Activated CD4-positive, alpha-beta T cell treated with anti-CD3 and anti-CD28 coated beads, Interleukin-2, Interleukin-6, amounts not matched to agents 100 ng/mL and 50 ng/mL, durations not matched to agents 16 hours and 8 hours (primary cell): ENCODE measurements around the gene CFAP69.

ENCODE experiments used
- DNase-seq: peaks from one replicate; pipeline ENCODE4 v3.0.0-alpha.2; 2020

Gene CFAP69, protein sequence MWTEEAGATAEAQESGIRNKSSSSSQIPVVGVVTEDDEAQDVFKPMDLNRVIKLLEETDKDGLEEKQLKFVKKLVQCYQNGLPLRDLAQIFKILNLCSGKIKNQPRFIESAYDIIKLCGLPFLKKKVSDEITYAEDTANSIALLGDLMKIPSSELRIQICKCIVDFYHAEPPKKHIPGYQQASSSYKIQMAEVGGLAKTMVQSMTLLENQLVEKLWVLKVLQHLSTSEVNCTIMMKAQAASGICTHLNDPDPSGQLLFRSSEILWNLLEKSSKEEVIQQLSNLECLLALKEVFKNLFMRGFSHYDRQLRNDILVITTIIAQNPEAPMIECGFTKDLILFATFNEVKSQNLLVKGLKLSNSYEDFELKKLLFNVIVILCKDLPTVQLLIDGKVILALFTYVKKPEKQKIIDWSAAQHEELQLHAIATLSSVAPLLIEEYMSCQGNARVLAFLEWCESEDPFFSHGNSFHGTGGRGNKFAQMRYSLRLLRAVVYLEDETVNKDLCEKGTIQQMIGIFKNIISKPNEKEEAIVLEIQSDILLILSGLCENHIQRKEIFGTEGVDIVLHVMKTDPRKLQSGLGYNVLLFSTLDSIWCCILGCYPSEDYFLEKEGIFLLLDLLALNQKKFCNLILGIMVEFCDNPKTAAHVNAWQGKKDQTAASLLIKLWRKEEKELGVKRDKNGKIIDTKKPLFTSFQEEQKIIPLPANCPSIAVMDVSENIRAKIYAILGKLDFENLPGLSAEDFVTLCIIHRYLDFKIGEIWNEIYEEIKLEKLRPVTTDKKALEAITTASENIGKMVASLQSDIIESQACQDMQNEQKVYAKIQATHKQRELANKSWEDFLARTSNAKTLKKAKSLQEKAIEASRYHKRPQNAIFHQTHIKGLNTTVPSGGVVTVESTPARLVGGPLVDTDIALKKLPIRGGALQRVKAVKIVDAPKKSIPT

DNA sequence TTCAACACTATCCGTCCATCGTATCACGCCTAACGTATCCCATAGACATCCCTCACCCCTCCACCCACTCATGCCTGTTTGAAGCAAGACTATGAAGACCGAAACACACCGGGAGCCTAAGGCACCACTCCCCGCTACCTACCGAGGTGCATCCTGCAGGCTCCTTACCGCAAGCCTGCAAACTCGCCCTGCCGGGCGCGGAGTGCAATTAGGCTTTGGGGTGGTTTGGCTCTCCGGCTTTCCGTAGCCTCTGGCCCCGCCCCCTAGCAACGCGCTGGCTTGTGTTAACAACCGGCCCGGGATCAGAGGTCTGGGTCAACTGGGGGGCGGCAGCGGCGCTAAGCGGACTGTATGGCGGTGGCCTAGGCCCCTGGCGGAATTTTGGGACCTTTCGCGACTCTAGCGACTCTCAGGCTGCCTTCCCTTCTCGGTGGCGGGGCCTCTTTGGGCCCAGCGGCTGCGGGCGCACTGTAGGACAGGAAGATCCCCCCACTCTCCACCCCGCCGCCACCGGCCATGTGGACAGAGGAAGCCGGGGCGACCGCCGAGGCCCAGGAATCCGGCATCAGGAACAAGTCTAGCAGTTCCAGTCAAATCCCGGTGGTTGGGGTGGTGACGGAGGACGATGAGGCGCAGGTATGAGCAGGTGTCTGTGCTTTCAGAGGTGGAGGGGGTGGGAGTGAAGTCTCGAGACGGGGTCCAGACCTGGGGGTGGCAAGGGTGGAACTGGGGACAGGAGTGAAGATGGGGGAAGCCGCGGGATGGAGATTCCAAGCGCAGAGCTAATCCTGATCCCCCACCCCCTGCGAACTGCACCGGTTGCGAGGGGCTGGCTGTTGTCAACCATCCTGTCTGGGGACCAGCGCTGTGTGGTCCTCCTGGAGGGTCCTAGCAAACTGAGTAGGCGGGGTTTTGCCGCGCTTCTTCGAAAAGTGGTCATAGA, at the start of gene CFAP69:
Gene CFAP69, plus strand, starts transcription at position 266 of the 943 bp plus-strand sequence. Its CDS starts 251 bp downstream, at position 517.
- DNase-seq = peak; percentile 89

DNA sequence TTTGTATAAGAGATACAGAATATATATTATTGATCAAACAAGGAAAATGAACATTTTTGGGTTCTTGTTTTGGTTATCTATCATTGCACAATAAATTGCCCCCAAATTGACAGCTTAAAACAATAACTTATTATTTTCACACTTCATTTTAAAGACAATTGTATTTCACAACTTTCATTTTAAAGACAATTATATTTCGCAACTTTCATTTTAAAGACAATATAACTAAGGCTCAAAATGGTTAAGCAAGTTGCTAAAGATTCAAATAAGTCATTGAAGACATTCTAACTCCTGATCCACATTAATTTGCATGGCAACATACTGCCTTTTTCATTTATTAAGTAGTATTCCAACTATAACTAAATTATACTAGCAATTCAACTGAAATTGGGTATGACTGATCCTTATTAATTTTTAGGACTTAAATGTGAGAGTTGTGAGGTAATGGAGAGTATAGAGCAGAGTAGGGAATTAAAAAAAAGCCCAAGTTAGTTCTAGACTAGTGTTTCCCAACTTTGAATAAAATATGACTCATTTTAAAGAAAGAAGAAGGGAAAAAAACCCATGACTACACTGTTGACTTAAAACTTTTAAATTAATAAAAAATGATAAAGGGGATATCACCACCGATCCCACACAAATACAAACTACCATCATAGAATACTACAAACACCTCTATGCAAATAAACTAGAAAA, 43.3 kb upstream of the CFAP69 start:
- no peak for DNase-seq

DNA sequence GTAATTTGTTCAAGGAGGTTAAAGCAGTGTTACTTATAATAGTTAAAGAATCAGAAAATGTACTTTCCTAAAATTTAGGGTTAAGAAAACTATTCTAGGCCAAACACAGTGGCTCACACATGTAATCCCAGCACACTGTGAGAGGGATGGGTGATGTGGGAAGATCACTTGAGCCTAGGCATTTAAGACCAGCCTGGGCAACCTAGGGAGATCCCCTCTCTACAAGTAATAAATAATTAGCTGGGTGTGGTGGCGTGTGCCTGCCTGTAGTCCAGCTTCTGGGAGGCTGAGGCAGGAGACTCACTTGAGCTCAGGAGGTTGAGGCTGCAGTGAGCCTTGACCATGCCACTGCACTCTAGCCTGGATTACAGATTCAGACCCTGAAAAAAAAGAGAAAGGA, 37.0 kb upstream of the CFAP69 start:
- no peak for DNase-seq

DNA sequence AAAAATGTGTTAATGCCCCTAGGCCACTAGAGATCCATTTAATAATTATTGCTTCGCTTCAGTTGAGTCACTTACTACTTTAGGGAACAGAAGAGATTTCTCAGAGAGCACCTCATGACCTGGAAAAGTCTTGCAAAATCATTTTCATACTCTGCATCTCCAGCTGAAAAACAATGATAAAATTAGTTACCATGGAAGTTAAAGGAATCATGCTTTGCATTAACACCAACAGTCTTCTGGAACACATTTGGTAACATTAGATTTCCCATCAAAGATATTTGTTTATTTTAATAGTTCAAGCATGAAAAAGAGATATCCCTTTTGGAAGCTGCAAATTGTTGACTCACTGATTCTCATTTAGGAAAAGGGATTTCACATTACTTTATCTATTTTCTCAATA, 35.2 kb upstream of the CFAP69 start:
- no peak for DNase-seq

DNA sequence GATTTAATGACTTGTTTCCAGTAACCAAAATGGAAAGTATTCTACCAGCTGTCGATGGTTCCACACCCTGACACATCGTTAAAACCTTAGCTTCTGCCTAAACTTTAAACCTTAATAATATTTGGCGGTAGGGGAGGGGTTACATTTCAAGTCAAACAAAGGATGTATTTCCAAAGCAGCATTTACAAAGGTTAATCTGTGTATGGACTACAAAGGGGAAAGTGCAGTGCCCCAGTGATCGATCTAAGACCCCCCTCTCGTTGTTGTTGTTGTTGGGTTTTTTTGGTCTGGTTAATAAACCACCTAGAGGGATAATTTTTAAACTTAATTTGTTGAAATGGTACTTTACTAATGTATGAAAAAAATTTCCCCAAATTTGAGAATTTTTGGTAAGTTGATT, 34.5 kb upstream of the CFAP69 start:
- DNase-seq = no peak

DNA sequence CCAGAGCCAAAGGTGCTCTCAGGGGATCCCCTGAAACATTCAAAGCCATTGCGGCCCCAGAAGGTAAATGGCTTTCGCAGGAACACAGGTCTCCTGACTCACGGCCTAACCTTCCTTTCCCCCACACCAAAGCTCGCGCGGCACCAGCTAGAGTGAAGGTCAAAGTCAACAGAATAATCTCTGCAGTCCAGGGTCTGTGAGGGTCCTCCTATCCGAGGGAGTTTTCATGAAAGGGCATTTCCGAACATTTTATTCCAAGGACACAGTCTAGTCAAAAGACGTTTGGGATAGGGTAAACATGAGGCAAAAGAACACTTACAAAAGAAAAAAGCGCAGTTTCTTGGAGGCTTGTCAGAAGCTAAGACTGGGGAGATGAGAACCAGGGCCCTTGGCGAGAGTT, 34.0 kb upstream of the CFAP69 start:
- no peak for DNase-seq

DNA sequence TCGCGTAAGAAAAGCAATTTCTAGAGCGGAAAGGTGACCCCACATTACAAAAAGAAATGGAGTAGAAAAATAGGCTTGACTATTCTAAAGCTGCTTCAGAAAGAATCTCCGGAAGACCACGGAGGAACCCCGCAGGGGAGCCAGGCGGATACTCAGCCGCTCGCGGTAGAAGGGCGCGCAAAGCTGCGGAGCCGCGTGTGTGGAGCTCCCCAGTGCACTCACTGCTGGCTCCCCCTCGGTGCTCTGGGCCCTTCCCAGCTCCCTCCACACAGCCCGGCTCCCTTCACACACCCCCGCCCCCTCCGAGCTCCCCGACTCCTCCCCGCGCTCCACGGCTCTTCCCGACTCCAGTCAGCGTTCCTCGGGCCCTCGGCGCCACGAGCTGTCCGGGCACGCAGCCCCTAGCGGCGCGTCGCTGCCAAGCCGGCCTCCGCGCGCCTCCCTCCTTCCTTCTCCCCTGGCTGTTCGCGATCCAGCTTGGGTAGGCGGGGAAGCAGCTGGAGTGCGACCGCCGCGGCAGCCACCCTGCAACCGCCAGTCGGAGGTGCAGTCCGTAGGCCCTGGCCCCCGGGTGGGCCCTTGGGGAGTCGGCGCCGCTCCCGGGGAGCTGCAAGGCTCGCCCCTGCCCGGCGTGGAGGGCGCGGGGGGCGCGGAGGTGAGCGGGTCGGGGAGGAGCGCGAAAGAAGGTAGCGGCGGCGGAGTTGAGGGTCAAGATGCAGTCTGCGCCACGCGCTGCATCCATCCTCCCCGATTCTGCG, 33.4 kb upstream of the CFAP69 start, which contains the start of gene STEAP2:
Gene STEAP2, plus strand, starts transcription at position 350 of the 758 bp plus-strand sequence. CDS start 13,343 bp downstream, outside the sequence.
- DNase-seq = peak; percentile 51

DNA sequence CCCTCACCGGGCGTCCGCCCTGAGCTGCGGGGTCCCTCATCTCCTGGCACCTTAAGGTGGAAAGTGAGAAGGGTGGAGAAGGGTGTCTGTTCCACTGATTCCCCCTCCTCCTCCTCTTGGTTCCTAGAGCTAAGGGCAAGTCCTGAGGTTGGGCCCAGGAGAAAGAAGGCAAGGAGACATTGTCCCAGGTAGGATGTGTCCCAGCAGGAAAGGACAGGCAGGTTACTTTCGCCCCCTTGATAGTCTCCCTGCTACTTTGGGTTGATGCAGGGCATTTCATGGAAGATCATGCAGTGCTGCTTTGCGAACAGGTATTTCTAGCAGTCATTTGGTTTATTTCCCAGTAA, 32.9 kb upstream of the CFAP69 start:
- no peak for DNase-seq

DNA sequence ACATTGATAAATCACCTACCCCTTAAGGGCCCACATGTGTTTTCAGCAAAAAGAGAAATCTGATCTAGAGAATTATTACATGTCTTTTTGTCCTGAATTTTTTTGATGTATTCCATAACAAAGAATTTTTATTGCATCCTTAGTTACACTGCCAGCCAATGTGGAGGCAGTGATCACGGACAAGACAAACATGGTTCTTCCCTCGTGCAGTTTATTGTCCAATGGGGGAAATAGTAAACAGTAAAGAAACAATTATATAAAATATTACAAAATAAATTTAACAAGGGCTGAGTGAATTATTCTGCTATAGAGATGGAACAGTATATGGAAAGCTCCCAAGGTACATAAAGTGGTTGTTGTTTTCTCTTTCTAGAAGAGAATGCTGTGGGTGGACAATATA, 31.5 kb upstream of the CFAP69 start:
- DNase-seq = no peak

DNA sequence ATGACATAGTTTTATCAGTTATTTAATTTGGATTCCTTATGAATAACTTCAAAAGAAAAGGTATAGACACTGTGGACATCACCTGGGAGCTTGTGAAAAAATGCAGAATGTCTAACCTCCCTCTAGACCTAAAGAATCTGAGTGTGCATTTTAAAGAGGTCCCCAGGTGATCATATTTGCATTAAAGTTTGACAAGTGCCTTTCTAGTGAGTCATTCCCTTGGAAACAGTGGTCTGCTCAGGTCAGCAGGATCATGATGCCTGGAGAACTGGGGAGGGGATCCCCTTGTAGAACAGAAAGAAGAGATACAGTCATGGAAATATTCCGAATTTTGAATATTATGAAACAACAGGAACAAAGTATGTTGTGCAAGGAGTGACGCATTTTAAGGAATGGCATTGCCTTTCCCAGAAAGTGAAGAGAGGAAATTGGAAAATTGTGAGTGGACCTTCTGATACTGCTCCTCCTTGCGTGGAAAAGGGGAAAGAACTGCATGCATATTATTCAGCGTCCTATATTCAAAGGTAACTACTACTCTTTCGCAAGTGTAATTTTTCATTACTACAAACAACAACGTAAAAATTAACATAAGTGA, 28.8 kb upstream of the CFAP69 start:
- no peak for DNase-seq

DNA sequence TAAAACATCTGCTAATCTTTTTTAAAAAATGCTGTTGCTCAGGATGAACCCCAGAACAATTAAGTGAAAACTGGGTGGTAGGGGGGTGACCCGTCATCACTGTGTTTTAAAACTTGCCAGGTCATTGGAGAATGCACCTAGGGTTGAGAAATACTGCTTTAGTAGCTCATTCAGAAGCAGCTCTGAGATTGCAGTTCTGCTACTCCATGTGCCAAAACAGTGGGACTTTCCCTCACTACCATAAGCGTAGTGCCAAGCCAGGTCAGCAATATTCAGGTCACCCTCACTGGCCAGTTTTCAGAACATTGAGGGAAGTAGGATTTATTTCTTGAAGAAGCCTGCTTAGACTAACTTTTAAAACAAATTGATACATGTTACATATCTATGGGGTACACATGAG, 28.2 kb upstream of the CFAP69 start:
- DNase-seq = no peak

DNA sequence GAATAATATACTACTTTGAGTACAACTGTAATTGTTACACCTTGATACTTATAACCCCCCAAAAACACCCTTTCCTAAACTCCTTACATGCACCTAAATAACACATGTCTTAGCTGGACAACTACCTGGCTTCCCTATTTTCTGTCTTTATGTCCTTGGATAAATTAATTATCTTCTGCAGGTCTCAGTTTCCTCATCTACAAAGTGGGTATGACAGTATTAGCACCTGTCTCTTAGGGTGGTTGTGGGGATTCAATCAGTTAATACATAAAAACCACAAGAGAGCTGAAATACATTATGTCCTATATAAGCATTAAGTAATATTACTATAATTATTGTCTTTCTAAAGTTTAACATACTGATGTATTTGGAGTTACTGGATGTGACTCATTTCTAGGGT, 22.6 kb upstream of the CFAP69 start:
- DNase-seq = no peak

DNA sequence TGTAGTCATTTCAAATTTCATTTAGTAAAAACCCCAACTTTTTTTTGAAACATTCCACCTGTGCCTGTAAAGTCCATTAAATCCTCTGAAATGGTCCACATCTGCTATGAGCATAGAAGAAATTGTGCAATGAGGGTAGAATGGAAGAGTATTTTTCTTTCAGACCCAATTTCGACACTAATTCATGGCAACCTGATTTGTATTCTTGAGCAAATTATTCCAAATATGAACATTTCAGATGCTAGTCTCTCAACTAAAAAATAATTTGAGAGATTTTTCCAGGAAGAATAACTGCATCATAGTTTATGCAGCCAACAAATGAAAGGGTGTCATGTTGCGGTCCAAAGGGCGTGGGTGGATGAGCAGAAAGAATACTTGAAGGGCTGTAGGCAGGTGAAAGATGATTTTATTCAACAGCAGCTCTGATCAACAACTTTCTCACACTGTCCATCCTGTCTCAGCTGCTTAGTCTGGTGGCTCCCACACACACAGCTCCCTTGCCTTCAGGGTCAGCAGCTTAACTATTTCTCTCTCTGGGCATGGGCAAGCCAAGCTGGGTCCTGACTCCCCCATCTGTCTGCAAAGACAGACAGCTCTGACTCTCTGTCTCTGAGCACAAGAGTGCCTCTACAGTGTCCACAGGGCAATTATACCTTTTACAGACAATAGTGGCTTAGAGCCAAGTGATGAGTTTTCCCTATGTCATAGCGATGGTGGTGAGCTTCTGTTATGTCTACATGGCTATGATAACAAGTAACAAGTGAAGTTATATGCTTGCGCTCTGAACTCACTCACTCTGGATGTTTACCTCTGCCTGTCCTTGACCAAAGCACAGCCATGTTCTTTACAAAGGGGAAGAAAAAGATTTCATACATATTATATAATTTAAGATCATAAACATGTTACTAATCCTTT, 21.9 kb upstream of the CFAP69 start:
- no peak for DNase-seq

DNA sequence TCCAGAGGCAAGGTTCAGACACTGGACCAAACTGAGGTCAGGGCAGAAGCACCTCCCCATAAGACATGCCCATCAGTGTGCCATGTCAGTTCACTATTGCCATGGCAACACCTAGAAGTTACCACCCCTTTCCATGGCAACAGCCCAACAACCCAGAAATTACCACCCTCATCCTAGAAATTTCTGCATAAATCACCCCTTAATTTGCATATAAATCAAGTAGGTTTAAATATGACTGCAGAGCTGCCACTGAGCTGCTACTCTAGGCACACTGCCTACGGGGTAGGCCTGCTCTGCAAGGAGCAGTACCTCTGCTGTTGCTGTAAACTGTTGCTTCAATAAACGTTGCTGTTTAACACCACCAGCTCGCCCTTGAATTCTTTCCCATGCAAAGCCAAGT, 20.8 kb upstream of the CFAP69 start:
- no peak for DNase-seq

DNA sequence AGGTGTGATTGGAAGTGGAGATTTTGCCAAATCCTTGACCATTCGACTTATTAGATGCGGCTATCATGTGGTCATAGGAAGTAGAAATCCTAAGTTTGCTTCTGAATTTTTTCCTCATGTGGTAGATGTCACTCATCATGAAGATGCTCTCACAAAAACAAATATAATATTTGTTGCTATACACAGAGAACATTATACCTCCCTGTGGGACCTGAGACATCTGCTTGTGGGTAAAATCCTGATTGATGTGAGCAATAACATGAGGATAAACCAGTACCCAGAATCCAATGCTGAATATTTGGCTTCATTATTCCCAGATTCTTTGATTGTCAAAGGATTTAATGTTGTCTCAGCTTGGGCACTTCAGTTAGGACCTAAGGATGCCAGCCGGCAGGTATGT, 19.8 kb upstream of the CFAP69 start:
- no peak for DNase-seq

DNA sequence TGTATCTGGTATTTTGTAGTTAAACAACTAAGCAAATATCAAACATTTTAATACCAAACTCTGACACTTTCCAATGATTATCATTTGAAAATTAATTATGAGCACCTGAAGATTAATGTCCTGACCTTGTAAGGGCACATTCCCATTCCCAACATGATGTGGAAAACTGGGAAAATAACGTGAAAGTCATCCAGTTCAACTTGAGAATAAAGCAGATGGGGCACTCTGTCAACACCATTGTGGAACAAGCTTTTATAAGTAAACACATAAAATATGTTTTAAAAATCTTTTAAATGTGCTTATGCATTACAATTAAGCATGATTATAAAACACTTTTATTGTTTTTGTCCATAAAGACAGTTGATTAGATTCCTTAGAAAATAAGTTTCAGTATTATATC, 19.4 kb upstream of the CFAP69 start:
- no peak for DNase-seq

DNA sequence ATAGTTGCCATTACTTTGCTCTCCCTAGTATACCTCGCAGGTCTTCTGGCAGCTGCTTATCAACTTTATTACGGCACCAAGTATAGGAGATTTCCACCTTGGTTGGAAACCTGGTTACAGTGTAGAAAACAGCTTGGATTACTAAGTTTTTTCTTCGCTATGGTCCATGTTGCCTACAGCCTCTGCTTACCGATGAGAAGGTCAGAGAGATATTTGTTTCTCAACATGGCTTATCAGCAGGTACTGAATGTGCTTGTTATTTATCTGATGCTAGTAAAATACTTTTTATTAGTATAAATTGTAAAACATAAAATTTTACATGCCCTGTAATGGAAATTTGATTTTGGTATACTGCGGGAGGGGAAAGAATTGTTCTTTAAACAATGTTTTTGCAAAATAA, 17.7 kb upstream of the CFAP69 start:
- no peak for DNase-seq

DNA sequence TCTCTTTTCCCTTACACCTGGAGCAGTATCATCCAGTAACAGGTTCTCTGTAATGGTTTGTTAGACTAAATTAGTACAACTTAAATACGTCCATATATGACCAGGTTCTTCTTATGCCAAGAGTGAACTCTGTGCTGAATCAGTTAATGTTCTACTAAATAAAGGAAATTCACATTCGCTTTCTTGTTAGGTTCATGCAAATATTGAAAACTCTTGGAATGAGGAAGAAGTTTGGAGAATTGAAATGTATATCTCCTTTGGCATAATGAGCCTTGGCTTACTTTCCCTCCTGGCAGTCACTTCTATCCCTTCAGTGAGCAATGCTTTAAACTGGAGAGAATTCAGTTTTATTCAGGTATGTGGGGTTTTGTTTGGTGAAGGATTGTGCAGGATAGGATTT, 15.3 kb upstream of the CFAP69 start:
- DNase-seq = no peak

DNA sequence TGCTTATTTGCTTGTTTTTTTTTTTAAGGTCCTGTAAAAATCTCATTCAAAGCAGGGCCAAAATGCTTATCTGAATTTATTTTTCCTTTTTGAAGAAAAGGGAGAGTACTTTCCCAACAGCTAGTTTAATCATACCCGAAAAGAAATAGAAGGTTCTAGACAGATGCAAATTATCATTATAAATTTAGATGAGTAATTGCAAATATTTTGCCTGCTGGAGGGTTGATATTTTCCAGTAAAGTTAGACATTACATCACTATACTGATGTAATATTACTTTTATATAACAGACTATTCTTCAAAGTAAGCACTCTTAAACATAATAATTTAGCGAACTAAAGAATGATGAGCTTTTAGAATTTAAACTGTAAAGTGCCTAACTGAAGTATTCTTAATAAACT, 14.1 kb upstream of the CFAP69 start:
- no peak for DNase-seq

DNA sequence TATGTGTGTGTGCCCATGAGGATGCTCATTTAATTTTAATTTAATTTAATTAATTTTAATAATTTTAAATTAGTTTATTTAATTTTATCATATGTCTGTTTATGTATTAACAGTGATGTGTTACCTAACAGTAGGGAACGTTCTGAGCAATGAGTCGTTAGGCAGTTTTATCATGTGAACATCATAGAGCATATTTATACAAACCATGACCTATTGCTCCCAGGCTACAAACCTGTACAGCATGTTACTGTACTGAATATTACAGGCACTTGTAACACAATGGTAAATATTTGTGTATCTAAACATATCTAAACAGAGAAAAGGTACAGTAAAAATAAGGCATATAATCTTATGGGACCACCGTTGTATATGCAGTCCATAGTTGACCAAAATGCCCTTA, 13.7 kb upstream of the CFAP69 start:
- DNase-seq = no peak
